ENCODE results near the gene SLC40A1.

Gene SLC40A1

GRCh38 chr2:189595417-189595816 is 14.8 kb upstream of the SLC40A1 start:
- no peak for DNase-seq

DNA sequence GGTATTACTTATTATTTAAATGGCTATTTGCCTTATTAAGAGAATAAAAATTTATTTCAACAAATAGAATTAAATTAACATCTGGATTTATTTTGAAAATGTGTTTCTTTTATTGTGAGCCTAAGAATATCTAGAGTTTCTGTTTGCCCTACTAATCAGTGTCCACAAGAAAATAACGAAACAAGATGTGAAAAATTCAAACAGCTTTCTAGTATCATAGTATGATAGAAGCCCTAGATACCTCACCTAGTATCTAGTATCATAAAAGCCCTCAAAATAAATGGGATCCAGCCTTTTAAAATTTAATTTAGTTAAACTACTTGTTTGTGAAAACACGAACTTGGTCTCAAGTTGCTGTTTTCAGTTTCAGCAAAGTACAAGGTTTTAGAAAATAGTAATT is 13.7 kb upstream of the SLC40A1 start:
- no peak for DNase-seq

- DNase-seq: no peak
Measured at GRCh38 chr2:189593115-189593514, 12.5 kb upstream of the SLC40A1 start.

DNA sequence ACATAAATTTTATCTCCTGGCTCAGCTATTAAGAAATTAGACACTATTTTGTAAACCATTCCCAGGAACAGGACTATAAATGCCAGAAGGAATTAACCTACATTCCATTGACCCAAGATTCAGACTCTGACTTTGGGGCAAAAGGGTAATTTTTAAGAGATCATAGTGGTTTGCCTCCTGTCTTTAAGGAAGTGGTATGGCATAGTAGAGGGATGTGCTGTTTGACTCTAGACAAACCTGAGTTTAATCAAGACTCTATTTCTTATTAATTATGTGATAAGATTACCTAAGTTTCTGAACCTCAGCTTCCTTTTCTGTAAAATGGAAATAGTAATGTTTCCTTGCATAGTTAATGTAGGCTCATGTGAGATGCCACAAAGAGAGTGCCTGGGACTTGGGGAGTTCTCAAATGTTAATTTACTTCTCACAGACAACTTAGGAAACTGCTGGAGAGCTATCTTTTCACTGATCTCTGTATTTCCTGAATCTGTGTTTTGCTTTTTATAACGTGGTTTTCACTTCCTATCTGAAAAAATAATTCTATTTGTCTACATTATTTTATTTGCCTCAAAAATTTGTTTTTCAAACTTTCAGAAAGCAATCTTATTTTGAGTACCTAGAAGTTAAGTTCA is 11.9 kb upstream of the SLC40A1 start:
- DNase-seq: no peak

GRCh38 chr2:189587780-189588179 is 7.2 kb upstream of the SLC40A1 start:
- no peak for DNase-seq

DNA sequence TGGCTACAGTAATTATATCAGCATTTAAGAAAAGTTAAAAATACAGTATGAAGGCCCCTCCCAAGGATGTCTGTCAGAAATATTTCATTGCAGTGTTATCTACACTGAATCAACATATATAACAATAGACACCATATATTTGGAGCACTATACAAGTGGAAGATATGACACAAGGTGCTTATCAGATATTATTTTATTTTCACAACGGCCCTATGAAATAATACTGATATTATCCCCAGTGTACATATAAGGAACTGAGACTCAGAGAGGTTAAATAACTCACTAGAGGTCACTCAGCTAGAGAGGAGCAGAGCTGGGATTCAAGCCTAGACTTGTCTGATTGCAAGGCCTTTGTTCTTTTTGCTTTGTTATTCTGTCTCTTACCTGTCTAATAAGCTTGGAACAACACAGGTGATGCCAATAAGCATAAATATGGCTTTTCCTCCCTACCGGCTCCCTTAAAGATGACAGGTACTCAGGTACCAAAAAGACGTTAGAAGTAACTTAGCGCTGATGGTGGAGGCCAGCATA is 4.7 kb upstream of the SLC40A1 start:
- no peak for DNase-seq

DNA sequence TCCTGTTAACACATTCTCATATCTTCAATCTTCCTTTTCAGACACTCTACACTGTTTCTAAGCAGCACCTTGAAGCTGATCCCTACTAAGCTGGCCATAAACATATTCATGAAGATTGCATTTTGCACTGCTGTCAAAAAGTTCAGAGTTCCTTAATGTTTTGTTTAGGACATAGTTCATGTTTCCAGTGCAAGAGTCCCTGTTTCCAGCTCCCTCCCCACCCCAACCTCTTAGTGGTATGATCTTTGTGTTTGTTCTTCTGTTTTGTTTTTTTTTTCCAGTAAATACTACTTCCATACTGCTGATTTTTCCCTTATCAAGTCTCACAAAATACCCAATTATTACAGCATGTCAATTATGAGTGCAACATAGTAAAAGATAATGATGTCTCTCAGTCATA is 4.1 kb upstream of the SLC40A1 start:
- no peak for DNase-seq

- DNase-seq: no peak
Measured at GRCh38 chr2:189583227-189584198, 2.9 kb upstream of the SLC40A1 start.

- DNase-seq: no peak
Measured at GRCh38 chr2:189582809-189583192, 2.2 kb upstream of the SLC40A1 start.

DNA sequence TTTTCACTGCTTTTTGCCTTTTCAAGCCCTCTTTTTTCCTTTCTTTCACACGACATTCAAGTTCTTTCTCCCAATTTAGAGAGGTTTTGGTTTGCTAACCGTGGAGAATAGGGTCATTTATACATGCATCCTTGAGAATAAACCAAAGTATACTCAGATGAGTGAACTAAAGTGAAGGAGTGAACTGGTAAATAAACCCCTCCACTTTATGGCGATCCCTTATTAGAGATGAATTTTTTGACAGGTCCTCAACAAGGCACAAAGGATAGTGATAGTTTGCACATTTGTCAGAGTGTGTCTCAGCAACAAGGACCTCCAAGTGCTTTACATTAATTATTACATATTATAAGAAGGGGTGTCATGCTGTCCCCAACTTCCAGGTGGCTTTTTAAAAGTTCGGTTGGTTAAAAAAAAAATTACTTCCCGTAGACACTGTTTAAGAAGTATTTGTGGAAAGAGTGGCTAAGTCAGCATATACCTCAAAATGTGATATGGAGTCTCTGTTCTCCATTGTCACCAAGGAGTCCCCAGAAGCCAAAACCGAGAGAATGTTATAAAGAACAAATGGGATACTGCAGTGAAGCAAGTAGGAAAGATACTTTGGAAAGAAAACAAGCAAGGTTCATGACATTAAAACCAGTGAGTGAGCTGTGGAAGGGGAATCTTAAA is 1.7 kb upstream of the SLC40A1 start:
- no peak for DNase-seq

- DNase-seq: no peak
Measured at GRCh38 chr2:189581354-189582139, 961 bp upstream of the SLC40A1 start.

GRCh38 chr2:189580241-189580651 is 340 bp downstream of the SLC40A1 start:
- no peak for DNase-seq

GRCh38 chr2:189579585-189580186 is 900 bp downstream of the SLC40A1 start:
- DNase-seq: peak; percentile 29

DNA sequence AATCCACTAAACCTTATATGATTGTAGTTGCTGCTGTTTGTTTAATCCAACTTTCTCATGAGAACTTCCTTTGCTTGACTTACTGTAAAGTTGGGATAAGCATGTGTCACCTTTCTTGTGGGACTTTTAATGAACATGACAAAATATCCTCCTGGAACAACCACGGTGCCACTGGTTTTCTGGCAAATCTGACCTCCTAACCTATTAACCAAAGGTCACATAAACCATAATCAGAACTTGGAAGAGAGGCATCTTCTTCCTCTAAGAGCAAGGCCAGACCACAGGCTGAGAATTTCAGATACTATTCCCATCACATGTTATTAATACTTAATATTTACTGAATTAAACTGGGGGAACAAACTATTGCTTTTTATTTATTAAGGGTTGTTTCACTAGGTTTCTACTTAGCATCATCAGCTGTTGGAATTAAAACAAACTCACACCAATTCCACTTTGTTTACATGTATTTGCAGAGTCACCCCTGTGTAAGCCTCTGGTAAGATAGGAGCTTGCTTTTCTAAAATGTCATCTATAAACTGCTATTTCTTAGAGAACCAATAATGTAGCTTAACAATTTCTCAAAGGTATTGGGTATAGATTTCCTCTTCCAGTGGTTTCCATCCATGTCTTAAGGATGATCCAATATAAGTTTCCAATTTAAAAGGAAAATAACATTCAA is 2.2 kb downstream of the SLC40A1 start:
- no peak for DNase-seq

DNA sequence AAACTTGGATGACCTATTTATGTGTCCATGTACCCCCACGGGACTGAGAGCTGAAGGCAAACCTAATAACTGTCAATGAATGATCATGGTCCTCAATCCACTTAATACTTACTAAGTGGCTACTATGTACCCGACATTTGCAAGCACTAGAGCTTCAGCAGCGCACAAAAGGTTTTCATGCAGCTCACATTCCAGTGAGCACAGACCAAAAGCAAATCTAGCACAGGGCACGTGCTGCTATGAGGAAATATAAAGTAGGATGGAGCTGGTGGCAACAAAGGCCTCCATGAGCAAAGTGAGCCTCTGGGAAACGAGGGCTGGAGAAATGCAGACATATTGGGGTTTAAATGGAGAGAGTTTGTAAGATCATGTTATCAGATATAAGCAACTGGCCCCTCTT is 3.5 kb downstream of the SLC40A1 start:
- DNase-seq: no peak

DNA sequence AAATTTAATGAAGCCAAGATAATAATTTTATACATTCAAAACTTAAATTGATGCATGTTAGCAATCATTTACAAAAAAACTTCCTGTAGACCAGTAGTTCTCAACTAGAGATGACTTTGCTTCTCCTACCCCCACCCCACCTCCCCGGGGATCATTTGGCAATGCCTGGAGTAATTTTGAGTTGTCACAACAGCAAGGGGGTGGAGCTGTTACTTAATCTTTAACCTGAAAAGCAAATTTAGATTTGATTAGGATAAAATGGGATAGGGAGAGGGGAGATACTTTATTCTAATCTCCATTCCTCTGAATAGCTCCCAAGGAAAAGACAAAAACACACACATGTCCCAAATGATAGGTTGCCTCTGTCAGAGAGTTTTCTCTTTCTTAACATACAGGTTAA is 4.2 kb downstream of the SLC40A1 start:
- DNase-seq: no peak

- DNase-seq: no peak
Measured at GRCh38 chr2:189574793-189575475, 5.7 kb downstream of the SLC40A1 start.

DNA sequence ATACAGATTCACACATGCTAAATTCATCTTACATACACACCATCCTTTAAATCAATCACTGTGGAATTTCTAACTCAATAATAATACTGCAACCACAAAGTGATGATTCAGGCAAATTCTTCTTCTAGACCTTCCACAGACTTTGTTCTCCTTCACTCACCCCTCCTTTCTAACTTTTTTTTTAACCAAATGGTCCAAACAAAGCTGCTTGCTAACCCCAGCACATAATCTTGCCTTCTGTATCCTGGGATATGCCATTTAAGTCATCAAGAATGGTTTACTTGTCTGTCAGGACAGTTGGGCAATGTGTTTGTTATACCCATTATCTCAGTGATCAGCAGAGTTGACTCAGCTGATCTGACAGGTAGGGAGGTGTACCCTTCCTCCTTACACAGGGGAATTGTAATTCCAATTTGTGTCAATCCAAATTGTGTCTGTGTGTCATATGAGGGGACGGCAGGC is 10.0 kb downstream of the SLC40A1 start:
- no peak for DNase-seq

DNA sequence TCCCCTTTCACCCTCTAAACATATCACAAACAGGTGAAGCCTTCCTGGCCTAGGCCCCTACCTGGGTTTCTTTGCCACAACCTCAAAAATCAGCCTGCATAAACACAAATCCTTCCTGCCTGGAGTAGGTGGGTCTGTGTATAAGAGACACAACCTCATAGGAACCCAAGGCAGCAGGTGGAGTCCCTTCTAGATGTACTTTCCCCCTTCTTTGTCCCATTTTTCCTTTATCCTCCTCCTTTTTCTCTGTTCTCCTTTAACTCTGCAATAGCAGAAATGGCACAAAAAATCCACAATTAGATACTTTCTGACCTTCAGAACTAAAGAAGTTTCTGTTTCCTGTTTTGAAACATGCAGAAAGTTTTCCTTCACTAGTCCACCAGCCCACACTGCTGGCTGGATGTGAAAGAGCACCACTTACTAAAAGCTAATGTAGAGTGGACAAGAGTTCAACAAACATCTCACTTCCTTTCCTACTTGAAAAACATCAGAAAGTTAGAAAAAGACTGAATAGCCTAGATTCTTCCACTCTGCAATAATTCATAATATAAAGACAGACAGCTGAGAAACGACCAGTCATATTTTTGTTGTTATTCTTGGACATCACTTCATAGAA is 11.2 kb downstream of the SLC40A1 start:
- peak; percentile 5 for DNase-seq

DNA sequence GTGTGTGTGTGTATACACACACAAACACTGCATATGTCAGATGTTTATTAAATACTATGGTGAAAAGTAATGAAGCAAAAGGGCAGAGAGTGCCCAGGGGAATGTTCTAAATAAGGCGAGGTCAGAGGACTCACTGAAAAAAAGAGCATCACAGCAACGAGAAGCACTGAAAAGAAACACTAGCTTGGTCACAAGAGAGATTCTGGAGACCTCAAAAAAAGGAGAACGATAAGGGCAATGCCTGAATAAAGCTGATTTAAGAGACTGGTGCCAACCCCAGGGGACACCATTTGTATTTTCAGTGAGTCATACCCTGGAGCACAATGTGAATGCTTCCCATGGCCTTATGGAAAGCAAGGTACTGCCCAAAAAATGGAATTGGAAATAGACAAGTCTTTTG is 14.5 kb downstream of the SLC40A1 start:
- DNase-seq: peak; percentile 1

All from midbrain (tissue), 1 donor.